PC-9 (cell line): Measurements from ENCODE around the gene LCLAT1.

Experiments
- EZH2 ChIP-seq: fragments of 200-600 bp; sonication (generic); IDR thresholded peaks from 2 replicates; pipeline ENCODE4 v1.8.0; 2017; ENCODE audit warnings: antibody characterized with exemption, low read depth
- TF ChIP-seq, protein P1 (sequence below): fragments of 200-600 bp; sonication (generic); conservative IDR thresholded peaks from 2 replicates; pipeline ENCODE4 v1.6.1; 2017; ENCODE audit warnings: mixed run types, antibody characterized with exemption, mild to moderate bottlenecking, moderate library complexity

- TF ChIP-seq EZH2, result no peak
- TF ChIP-seq, protein P1, sequence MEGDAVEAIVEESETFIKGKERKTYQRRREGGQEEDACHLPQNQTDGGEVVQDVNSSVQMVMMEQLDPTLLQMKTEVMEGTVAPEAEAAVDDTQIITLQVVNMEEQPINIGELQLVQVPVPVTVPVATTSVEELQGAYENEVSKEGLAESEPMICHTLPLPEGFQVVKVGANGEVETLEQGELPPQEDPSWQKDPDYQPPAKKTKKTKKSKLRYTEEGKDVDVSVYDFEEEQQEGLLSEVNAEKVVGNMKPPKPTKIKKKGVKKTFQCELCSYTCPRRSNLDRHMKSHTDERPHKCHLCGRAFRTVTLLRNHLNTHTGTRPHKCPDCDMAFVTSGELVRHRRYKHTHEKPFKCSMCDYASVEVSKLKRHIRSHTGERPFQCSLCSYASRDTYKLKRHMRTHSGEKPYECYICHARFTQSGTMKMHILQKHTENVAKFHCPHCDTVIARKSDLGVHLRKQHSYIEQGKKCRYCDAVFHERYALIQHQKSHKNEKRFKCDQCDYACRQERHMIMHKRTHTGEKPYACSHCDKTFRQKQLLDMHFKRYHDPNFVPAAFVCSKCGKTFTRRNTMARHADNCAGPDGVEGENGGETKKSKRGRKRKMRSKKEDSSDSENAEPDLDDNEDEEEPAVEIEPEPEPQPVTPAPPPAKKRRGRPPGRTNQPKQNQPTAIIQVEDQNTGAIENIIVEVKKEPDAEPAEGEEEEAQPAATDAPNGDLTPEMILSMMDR, result no peak
Observed at GRCh38 chr2:30605197-30605596, 158.2 kb downstream of the LCLAT1 start.
